ENCODE measurements around the gene P4HA3.

The P4HA3 gene

DNA sequence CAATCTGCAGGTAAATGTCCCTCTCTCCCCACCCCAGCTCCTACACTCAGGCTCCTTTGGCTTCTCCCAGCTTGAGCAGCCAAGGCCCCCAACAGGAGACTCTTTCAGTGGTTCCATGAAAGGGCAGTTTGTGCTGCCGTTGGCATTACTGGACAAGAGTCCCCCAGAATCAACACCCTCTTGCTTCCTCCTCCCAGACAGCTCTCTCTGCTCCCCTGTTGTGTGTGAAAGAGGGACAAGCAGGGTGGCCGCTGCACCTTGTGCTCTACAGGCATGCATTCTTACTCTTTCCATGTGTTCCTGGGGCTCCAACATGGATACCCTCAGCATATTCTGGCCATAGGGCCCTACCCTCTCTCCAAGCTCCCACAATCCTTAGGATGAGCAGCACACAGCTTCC lies 48.7 kb downstream of the P4HA3 start:
- DNase-seq, result no peak

GRCh38 chr11:74257959-74258553 lies 53.4 kb downstream of the P4HA3 start:
- no peak for DNase-seq

DNA sequence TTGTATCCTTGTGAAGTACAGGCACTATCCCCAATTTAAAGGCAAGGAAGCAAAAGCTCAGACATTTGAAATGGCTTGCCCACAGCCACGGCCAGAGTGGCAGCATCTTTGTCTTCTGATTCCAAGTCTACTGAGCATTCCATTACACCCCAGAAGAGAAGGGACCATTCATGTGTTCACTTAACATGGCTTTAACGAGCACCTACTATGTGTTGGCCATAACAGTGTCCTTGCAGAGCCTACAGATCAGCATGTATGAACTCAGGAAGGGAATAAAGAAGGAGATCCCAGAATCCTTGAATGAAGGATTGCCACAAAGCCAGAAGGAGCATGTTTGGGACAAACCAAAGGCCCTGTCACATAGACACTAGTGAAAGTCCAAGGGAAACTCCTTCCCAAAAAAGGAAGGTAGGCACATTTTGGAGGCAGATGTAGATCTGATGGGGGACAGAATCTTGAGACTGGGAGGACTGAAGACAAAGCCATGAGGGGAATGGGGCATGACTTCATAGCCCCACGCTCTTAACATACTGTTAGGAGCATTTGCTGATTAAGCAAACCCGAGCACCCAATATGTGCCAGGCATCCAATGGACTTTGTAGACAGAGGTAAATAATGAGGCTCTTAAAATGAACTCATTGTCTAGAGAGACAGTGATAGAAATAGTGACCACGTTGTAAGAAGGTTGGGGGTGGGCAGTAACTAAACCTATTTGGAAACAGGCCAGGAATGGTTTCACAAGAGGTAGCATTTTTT lies 54.9 kb downstream of the P4HA3 start:
- no peak for DNase-seq

DNA sequence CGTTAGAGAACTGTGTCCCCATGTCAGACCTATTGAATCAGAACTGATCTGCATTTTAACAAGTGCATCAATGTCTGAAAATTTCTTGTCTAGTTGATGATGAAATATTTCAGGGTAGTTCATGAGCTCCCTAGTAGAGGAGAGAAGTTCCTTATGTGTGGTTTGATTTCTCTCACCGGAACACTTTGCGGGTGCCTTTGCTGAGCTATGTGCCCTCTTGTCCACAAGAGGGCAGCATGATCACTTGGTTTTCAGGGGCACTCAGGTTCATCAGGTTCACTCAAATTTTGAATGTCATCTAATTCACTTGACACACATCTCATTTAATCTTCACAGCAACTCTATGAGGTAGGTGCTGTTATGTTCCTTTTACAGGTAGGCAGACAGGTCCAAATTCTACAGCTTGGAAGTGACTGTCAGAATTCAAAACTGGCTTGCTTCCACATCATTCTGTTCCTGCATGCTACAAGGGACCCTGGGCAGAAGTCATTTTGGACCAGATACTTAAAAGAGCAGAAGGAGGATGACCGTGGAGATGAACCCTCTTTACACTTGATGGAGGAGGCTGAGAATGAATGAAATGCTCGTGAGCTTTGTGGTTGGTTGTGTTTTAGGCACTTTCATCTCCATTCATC lies 55.6 kb downstream of the P4HA3 start:
- DNase-seq, result peak; percentile 20

DNA sequence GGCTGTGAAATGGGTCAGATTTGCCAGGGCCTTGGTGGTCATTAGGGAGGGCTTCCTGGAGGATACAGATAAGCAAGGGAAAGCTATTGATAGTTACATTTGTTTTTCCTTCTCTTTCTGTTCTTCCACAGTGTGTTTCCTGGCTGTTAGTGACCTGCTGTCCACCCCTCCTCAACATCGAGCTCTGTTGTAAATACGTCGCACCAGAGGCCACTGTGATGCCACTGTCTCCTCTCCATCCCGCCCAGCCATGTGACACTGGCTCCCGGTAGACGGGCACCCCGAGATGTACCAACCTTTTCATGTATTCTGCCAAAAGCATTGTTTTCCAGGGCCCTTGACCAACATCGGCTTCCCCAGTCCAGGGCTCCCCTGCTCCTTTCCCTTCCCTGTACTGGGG lies 58.1 kb downstream of the P4HA3 start:
- no peak for DNase-seq

- DNase-seq, result no peak
These were observed 61.9 kb downstream of the P4HA3 start for GRCh38 chr11:74249496-74249895.

DNA sequence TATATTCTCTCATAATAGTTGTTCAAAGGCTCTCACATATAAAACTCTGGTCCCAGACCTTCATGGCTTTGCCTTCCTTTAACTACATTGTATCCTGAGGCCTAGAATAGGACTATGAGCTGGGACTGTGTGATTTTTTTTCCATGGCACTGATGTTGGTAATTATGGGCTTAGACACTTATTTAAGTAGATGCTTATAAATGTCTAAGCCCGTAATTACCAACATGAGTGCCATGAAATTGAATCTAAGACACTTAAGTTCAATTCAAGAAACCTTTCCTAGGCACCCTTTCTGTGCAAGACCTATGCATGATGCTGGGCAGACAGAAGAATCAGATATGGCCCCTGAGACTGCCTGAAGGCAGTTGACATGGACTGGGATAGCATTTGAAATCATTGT lies 63.0 kb downstream of the P4HA3 start:
- DNase-seq, result no peak

- DNase-seq, result no peak
These were observed 73.2 kb downstream of the P4HA3 start for GRCh38 chr11:74238243-74238642.

DNA sequence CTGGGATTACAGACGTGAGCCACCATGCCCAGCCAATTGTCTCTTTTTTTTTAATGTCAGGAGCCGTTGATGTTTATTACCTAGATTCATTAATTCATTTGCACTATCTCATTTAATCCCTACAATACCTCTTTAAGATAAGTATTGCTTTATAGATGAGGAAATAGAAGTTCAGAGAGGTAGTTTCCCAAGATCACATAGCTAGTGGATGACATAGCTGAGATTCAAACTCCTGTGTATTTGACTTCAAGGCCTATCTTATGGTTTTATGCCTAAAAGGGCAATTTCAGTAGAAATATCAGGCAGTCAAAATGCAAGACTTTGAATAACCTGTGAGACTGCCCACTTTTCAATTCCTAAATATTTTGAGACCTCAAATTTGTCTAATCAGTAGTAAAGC lies 73.9 kb downstream of the P4HA3 start:
- DNase-seq, result no peak

- DNase-seq, result no peak
These were observed 76.3 kb downstream of the P4HA3 start for GRCh38 chr11:74235121-74235520.

GRCh38 chr11:74233683-74234082 lies 77.8 kb downstream of the P4HA3 start:
- no peak for DNase-seq

GRCh38 chr11:74232311-74232950 lies 79.0 kb downstream of the P4HA3 start:
- DNase-seq, result no peak

- no peak for DNase-seq
These were observed 84.5 kb downstream of the P4HA3 start for GRCh38 chr11:74226907-74227306.

DNA sequence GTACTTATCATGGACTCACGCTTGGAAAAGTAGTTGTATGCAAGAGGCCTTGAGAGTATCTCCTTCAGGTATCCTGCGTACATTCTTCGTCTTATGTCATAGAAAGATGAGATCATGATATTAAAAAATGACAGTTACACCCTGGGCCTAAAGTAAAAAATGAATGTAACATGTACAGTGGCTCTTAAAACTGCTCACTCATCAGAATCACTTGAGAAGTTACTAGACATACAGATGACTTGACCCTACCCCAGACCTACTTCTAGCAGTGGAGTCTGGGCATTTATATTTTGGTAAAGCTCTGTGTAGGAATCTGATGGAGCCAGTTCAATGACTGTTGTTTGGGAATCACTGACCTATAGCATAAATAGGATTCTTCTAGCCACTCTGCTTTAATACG lies 85.9 kb downstream of the P4HA3 start:
- no peak for DNase-seq

DNA sequence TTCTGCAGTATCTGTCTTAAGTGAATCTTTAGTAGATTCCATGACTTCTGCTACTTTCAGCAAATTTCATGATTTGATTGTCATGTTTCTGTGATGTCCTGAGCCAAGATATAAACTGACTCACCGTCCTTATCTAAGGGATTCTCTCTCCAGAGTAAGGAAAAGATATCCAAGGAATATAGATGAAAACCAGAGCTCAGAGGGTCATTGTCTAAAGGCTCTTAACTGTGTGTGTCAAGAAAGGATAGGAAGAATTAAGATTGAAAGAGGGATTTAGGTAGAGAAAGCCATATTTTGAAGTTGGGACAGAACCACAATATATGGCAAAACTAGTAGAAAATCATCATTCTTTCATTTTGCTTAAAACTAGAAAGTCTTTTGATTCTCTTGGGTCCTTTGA lies 89.6 kb downstream of the P4HA3 start:
- DNase-seq, result no peak

DNA sequence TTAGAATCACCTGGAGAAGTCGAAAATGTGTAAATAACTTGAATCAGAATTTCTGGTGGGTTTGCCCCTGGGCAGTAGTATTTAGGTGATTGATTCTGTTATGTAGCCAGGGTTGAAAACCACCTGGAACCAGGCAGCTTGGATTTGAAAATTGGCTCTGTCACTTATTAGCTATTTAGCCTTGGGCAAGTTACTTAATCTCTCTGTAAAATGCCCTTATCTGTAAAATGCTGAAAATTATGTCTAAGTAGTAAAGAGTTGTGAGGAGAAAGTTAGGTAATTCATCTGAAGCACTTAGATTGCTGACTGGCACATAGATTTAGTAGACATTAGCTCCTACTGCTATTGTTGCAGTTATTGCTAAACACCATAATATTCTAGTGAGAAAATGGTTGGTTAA lies 91.1 kb downstream of the P4HA3 start:
- DNase-seq, result no peak
